ENCODE data around the gene RNF133. TPM values are rescaled to one million over a fixed set of nuclear protein-coding genes. Genes with fewer than 3 reads are reported as not detected.

Gene RNF133, protein sequence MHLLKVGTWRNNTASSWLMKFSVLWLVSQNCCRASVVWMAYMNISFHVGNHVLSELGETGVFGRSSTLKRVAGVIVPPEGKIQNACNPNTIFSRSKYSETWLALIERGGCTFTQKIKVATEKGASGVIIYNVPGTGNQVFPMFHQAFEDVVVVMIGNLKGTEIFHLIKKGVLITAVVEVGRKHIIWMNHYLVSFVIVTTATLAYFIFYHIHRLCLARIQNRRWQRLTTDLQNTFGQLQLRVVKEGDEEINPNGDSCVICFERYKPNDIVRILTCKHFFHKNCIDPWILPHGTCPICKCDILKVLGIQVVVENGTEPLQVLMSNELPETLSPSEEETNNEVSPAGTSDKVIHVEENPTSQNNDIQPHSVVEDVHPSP
- 0.22 TPM for polyA plus RNA-seq (ENCODE audit: insufficient read length)

DNA sequence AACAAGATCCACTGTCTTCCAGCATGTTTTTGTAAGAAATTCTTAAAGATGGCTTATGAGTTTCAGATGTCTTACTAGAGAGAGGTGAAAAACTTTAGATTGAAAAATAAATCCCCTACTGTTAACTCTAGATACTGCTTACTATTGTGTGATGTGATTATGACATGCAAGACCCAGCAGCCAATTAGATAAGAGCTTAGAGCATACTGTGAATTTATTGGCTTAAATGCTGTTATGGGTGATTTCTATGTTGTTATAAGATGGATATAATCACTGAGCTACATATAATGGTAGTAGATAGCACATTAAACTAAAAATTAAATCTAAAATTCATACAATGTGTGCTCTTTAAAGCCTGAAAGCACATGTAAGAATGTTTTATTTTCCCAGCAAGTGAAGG, at the start of gene RNF133:
Gene RNF133 (minus strand): TSS at position 101 of the 400 bp plus-strand sequence. CDS start 199 bp downstream, outside the sequence.
- no peak for DNase-seq

DNA sequence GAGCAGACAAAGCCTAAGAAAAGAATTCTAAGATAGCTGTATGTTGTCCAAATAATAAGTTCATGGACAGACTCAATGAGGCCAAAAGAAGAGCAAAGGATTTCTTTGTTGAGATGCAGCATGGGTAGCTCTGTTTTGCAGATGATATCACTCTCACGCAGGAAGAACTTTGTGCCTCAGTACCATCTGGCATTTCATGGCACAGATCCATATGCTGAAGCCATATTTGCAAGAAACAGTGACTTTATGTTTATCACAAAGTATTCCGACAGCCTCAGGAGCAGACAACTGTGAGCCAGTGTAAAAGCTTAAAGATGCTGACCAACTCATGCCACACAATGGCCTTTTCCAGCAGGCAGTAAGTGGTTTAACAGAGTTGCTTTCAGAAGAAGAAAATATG, 49.3 kb upstream of the RNF133 start:
- DNase-seq: no peak

DNA sequence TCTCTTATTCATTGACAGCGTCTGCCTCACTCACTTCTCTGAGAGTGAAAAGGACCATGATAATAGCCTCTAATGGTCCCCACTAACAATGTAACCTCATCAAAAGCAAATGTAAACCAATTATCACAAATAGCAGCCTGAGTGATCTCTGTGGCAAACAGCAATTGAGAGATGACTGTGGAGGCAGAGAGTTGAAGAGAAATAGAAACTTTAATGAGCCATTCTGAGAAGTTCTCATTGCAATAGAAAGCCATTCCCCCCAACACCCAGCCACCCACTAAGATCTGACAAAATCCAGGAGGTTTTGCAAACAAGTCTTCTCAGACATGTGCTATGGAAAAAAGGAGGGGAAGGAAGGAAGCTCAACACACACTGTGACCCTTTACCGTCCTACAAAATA, 48.0 kb upstream of the RNF133 start:
- no peak for DNase-seq

DNA sequence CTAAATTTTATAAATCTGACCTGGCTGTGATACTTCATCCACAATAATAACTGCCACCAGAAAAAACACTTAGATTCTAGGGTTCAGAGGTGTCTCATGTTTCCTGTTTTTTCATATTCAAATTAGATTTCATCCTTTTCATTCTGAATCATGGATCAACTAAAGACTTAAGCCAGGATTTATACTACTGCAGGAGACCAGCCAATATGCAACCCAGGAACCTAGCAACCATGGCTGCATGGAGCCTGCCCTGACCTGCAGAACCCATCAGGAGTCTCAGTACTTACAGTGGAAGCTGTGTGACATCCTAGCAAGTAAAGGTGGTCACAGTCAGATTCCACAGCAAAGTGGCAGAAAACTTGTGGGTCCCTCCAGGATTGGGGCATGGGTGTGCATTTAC, 44.3 kb upstream of the RNF133 start:
- DNase-seq: no peak

DNA sequence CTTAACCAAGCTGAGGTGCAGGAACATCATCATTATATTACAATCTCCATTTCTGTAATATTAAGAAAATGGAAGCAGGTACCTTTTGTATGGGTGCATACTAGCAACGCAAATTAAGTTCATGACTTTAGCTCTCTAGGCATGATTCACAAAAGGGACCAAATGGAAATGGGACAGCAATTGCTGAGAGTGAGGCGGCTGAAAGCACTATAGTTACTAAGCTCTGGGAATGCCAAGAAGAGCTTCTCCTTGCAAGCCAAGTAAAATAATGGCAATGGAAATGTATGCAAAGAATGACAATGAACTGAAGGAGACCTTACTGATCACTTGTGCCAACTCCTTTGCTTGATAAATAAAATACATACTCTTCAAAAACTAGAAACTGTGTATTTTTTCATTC, 40.0 kb upstream of the RNF133 start:
- DNase-seq: no peak

DNA sequence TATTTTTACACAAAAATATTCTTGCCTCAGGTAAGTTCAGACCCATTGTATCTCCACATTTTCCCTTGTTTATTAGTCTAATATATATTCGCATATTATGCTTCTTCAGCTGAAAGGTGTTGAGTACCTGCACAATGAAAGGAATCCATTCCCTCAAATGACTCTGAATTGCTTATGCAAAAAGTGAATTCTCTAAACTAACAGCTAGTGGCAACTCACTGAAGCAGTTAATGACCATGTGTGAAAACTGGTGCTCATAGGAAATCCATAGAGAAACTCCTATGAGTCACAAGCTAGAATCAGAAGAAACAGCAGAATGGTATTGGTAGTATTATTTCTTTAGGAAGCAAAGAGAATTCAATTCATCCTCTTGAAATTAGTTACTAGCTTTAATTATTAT, 37.3 kb upstream of the RNF133 start:
- no peak for DNase-seq

DNA sequence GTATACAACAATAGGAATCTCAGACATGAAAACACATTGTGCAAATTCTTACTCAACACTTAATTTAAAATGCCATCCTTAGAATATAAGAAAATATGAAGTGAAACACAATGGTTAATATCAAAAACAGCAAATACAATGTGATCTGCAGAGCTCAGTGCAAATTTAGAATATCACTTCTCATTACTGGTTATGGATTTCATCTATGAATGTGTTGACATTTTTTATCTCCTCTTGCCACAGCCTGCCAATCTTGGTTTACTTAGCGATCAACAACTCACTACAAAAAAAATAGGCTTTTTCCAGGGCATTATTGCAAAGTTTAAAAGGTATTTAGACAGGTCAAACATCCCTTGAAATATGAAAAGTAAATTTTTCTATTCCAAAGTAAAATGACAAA, 28.8 kb upstream of the RNF133 start:
- DNase-seq: no peak

DNA sequence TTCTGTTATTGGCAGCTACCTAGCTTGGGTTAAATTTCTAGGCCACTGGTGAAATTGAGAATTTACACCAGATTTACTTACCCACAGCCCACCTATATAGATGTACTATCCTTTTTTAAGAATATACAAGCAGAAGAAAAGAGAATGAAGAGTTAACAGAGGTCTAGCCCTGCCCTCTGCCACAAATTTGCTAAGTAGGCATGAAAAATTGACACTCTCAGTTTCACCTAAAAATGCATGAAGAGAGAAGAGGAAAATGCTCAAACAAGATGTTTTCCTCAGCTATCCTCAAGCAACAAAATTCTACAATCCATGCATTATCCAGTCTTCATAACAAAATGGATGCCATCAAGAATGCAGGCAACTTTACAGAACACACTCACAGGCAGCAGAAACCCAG, 28.4 kb upstream of the RNF133 start:
- no peak for DNase-seq

DNA sequence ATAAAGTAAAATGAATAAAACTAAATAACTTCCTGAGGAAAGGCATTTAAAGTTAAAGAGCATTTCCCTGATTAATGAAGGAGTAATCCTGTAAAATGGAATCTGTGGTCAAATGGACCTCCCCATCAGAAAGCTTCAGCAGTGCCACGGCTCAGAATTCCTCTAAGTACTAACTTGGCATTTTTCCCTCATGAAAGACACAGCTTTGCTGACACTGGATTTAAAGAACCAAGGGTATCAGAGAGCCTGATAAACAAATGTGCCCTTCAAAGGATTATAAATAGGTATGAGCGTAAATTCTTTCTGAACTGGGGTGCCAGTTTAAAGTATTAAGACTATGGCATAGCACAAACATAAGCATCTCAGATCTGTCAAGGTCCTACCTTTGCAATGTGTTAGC, 28.0 kb upstream of the RNF133 start:
- DNase-seq: no peak

DNA sequence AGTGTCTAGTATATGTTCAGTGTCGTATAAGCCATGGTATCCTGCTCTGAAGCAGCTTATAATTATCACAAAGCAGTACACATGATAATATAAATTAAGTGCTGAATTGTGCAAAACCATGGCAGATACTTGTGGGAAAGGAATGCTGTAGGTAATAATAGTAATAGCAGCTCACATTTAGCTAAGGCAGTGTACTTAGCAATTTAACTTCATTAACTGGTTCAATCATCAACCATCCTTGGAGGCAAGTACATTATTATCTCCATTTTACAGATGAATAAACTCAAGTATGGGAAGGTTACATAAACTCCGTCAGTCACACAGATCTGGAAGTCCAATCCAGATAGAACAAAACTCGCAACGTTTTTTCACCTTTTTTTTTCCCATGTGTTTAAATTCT, 25.4 kb upstream of the RNF133 start:
- no peak for DNase-seq

DNA sequence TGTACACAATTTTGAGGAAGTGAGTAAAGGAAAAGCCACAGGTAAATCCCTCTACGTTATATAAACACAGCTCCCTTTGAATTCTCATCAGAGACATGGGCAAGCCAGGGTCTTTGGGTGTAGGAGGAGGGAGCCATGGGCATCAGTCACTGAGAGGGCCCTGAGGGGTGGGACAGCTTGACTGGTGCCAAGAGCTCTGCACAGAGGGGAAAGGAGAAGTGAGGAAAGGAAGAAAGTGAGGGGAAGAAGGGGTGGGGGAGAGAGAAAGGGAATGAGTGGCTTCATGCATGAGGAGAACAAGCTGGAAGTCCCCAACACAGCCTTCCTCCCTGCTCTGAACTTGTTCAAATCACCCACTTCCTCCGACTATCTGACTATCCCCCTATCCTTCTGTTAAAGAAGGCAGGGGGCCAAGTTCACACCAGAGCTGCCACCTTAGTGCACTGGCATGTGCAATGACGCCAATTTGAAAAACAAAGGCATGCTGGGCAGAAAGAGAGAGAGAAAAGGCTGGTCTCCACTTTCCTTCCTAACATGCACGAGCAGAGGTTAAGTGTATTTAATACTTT, 20.2 kb upstream of the RNF133 start:
- DNase-seq: no peak

DNA sequence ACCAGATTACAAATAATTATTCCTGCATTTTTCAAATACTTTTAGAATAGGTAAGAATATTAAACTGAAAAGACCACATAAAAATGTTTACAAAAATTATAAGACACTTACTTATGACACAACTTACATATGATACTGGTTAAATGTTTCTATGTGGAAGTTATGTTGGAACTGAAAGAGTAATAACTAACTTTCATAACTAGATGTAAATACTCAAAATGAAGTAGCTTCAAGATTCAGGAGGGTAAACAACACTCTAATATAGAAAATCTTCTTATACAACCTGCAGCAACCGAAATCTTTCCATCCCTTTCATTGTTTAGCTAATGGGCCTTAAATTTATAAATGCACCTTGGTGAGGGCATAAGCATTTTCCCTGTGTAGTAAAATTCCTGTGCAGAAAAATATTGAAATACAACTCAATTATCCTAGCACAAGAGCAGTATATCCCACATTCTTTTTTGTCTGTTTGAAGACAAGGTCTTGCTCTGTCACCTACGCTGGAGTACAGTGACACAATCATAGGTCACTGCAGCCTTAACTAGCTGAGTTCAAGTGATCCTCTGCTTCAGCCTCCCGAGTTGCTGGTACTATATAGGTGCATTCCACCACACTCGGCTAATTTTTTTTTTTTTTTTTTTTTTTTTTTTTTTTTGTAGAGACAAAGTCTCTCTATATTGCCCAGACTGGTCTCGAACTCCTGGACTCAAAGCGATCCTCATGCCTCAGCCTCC, 18.6 kb upstream of the RNF133 start:
- DNase-seq: no peak

DNA sequence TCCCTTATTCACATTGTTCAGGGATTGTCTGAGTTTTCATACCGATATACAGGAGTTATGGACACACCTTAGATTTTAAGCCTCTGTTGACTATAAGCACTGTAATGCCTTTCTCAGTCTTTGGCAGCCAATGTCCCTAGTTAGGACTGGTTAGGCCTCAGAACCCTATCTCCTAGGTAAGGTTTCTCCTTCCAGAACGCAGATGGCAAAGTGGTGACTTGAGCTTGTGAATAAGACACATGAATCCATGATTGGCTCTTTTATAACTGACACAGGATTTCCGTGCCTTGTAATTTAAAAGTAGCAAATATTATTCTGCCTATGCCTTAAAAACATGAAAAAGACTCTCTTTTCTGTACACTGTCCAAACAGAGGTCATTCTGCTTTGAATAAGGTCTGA, 16.3 kb upstream of the RNF133 start:
- DNase-seq: no peak

DNA sequence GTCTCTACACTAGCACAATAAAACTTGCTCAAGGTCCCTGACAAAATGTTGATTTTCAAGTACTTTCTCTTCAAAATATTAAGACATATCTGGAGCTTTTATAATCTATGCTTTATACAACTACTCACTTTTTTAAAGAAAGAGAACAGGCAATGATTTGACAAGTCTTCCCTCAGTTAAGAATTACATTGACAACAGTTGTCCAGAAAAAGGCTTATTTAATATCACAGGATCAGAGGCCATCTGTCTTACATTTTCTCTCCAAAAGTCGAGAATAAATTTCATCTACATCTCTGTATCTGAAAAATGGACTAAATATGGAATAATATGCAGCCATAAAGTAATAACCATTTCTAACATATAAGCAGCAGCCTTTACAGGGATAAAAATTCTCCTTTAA, 12.0 kb upstream of the RNF133 start:
- no peak for DNase-seq

DNA sequence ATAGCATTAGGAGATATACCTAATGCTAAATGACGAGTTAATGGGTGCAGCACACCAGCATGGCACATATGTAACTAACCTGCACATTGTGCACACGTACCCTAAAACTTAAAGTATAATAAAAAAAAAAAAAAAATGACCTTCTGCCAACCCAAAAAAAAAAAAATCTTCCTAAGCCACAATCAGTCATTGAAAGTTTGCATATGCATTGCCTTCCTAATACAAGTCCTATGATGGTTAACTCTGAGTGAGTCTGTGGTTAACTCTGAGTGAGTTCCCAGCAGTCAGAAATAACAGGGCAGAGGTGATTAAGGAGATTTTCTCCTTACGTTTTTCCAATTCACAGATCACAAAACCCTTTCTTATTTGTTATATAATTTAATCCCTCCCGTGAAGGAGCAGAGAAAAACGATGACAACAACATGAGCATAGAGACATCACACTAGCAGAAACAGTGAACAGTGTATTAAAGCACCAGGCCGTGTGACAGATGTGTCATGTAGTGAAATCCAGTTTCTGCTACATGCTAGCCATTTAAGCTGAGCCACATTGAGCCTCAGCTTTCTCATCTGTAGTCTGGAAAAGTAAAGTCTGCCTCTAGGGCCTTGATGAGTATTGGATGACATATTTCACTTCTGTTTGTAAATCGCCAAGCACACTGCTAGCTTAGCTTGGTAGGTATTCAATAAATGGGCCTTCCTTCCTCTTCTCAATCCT, 11.2 kb upstream of the RNF133 start:
- no peak for DNase-seq

DNA sequence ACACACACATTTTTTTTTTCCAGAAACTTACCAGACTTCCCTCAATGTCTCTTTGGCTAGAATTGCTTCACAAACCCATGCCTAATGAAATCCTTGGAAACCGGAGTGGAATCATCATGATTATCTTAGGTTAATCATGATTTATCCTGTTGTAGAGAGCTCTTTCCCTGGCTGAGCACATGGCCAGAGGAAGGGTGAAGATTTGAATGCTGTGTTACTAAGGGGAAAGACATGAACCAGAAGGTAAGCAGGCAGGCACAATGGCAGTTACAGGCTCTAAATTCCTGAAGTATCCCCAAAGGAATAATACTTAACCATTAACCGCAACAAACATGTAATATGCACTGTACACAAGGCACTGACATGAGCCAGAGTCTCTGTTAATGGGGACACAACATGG, 7.9 kb upstream of the RNF133 start:
- DNase-seq: no peak

DNA sequence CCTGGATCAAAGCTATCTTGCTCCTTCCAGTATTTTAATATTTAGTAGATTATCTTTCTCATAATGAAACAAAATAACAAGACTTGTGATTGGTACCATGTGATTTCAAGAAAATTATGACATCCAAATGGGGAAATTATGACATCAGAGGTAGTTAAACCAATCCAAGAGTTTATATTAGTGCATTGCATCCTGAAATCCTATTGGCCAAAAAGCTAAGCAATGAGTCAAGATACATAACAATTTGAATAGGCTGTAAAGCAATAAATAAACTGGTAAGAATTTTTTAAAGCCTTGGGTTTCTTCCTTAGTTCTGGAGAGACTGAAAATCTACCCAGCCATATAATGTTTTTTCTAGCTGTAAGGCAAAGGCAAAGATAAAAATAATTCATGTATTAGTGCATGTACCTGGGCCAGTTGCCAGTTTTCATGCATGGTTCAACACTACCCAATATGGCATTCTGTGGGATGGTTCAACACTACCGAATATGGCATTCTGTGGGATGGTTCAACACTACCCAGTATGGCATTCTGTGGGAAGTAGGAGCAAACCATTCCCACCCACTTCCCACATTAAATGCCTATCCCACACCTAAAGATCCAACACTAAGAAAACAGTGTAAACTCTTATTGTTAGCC, 4.1 kb upstream of the RNF133 start, which contains the start of gene RNF148:
Gene RNF148 (minus strand): TSS at position 51 of the 639 bp plus-strand sequence. CDS start 172 bp downstream, outside the sequence.
- no peak for DNase-seq

DNA sequence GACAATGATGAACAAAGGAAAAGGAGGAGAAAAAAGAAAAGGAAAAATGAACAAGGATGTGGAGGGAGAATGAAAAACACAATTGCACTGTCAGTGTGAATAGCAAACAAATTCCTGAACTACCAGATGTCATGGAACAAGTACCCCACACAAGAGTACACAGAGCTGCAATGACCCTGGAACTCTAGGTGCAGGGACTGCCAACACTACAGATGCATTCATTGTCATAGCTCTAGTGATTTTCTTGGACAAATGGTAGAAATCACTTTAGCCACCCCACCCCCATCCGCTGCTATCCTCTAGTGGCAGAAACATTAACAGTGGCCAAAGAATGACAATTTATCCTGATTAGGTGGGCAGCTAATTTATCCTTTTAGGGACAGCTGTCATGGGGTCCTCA, 3.1 kb downstream of the RNF133 start:
- no peak for DNase-seq

DNA sequence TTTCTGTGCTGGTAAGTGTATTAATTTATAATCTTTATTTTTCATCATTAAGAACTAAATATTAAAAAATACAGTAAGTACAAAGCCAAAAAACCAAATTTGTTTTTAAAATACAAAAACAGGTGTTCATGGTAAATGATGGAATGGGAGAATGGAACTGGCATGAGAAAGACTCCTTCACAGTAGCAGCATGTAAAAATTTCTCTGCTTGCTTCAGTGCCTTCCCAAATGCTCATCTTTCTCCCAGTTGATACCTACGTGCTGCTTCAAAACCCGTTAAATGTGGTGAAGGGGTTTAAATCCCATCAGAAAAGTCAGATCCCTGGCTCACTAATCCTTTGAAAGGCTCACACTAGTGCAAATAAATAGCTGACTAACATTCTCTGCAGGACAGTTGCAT, 4.2 kb downstream of the RNF133 start:
- DNase-seq: no peak

DNA sequence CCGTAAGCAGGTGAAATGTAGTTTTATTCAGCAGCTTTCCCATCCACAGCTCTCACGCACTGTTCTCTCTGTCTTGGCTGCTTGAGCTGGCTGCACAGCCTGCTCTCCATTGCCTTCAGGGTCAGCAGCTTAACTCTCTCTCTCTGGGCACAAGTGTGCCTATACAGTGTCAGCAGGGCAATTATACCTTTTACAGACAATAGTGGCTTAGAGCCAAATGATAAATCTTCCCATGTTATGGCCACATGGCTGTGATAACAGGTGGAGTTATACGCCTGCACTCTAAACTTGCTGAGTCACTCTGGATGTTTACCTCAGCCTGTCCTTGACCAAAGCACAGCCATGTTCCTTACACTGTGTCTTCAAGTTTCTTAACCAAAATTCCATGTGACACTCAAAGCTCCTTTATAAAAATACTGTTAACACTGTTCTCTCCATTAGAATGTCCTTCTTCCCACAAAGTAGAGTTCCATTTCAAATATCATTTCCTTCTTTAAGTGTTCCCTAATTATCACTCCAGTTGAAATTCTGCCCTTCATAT, 6.1 kb downstream of the RNF133 start:
- DNase-seq: no peak

DNA sequence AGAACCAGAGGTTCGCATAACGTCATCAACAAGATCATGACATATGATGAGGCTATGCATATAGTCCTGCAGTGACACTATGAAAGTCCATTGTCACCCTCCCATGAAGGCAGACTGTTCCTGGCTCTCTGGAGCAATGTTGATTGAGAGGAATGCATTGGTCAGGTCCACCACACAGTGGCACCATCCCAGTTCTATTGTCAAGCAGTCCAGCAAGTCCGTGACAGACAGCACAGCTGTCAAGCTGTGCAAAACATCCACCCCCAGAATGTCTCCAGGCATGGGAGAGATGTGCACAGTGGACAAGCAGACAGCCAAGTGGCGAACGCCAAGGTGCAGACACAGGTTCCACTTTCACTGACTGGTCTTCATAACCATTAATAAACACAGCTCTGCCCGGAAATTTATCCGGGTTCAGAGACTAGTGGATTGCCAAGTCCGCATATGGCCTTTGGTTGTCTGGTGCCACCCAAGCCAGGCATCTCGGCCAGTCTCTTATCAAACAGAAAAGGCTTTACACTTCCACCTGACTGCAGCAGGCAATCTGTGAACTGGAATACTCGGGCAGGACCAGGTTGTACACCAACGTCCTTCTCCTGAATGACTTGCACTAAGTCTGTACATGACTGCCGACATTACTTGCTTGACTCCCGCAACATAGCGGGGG, 7.2 kb downstream of the RNF133 start:
- no peak for DNase-seq
